HG03342 (cell line): ENCODE data around the gene TAGLN.
"Not testable (repeated sequence)": the region's sequence is repeated elsewhere in the genome, so short reads cannot be mapped to it uniquely, and the experiment has no call there.

Source experiments
- ATAC-seq: cut with Tn5 transposase; IDR thresholded peaks from one replicate; pipeline ENCODE4 v1.9.1; 2021; ENCODE audit warnings: mild to moderate bottlenecking, moderate library complexity; ENCODE audit not compliant: unreplicated experiment

TAGLN gene

GRCh38 chr11:117180661-117181585, 18.2 kb upstream of the TAGLN start:
- ATAC-seq = no peak

- no peak for ATAC-seq
Observed at GRCh38 chr11:117181586-117182550, 17.3 kb upstream of the TAGLN start.

GRCh38 chr11:117182551-117182935, 16.6 kb upstream of the TAGLN start:
- no peak for ATAC-seq

- ATAC-seq = not testable (repeated sequence)
Observed at GRCh38 chr11:117183178-117183577, 16.0 kb upstream of the TAGLN start.

- no peak for ATAC-seq
Observed at GRCh38 chr11:117183724-117184349, 15.3 kb upstream of the TAGLN start.

- no peak for ATAC-seq
Observed at GRCh38 chr11:117185736-117186430, 13.3 kb upstream of the TAGLN start.

- ATAC-seq = no peak
Observed at GRCh38 chr11:117186431-117186761, 12.8 kb upstream of the TAGLN start.

- no peak for ATAC-seq
Observed at GRCh38 chr11:117187007-117187406, 12.2 kb upstream of the TAGLN start.

GRCh38 chr11:117187428-117187798, 11.8 kb upstream of the TAGLN start:
- no peak for ATAC-seq

- no peak for ATAC-seq
Observed at GRCh38 chr11:117187799-117188481, 11.2 kb upstream of the TAGLN start.

GRCh38 chr11:117188620-117189081, 10.5 kb upstream of the TAGLN start:
- no peak for ATAC-seq

- ATAC-seq = peak; percentile 75
Observed at GRCh38 chr11:117189191-117189940, 9.8 kb upstream of the TAGLN start.

GRCh38 chr11:117189941-117190544, 9.1 kb upstream of the TAGLN start:
- no peak for ATAC-seq

- ATAC-seq = no peak
Observed at GRCh38 chr11:117191680-117192400, 7.3 kb upstream of the TAGLN start.

GRCh38 chr11:117192401-117192875, 6.7 kb upstream of the TAGLN start:
- ATAC-seq = no peak

- no peak for ATAC-seq
Observed at GRCh38 chr11:117193130-117194020, 5.8 kb upstream of the TAGLN start.

GRCh38 chr11:117194267-117194666, 4.9 kb upstream of the TAGLN start:
- ATAC-seq = no peak
